OCI-LY1 (cell line): ENCODE data around the gene TMEM181.

Experiments used
- H2AFZ ChIP-seq: fragments of 200-600 bp; sonication (generic), shearing (Covaris generic); 2 replicates; pipeline ENCODE4 v1.6.0; 2014; ENCODE audit warnings: antibody characterized with exemption, mild to moderate bottlenecking, low read length
- H3F3A ChIP-seq: fragments of 200-600 bp; sonication (generic), shearing (Covaris generic); 2 replicates; pipeline ENCODE4 v1.6.0; 2014; ENCODE audit warnings: mild to moderate bottlenecking, antibody characterized with exemption, low read length, moderate library complexity; ENCODE audit not compliant: insufficient read depth
- H3K27ac ChIP-seq: fragments of 200-600 bp; sonication (generic); 2 replicates; pipeline ENCODE4 v1.5.1; 2014; ENCODE audit warnings: low read length, mixed run types, mild to moderate bottlenecking, low read depth; ENCODE audit not compliant: poor library complexity, severe bottlenecking
- H3K27me3 ChIP-seq: fragments of 200-600 bp; sonication (generic); 2 replicates; pipeline ENCODE4 v1.6.0; 2014; ENCODE audit warnings: antibody characterized with exemption, mild to moderate bottlenecking, low read length, moderate library complexity; ENCODE audit not compliant: insufficient read depth
- H3K36me3 ChIP-seq: fragments of 200-600 bp; sonication (generic); 2 replicates; pipeline ENCODE4 v1.6.1; 2014; ENCODE audit warnings: mild to moderate bottlenecking, antibody characterized with exemption, low read length, moderate library complexity, mixed read lengths; ENCODE audit not compliant: insufficient read depth
- H3K4me1 ChIP-seq: fragments of 200-600 bp; sonication (generic); 2 replicates; pipeline ENCODE4 v1.5.1; 2014; ENCODE audit warnings: mild to moderate bottlenecking, low read length, moderate library complexity; ENCODE audit not compliant: insufficient read depth, severe bottlenecking
- H3K4me2 ChIP-seq: fragments of 200-600 bp; sonication (generic), shearing (Covaris generic); 2 replicates; pipeline ENCODE4 v1.6.1; 2014; ENCODE audit warnings: low read length
- H3K4me3 ChIP-seq: fragments of 200-600 bp; sonication (generic); 2 replicates; pipeline ENCODE4 v1.5.1; 2014; ENCODE audit warnings: low read length, low read depth, mild to moderate bottlenecking, mixed read lengths; ENCODE audit not compliant: poor library complexity, severe bottlenecking
- H3K79me2 ChIP-seq: fragments of 200-600 bp; shearing (Covaris generic); 2 replicates; pipeline ENCODE4 v1.6.1; 2016; ENCODE audit warnings: mixed run types, low read length, mixed read lengths; ENCODE audit not compliant: insufficient read depth
- H3K9ac ChIP-seq: fragments of 200-600 bp; sonication (generic), shearing (Covaris generic); 2 replicates; pipeline ENCODE4 v1.6.1; 2014; ENCODE audit warnings: mild to moderate bottlenecking, low read length, mixed read lengths
- H3K9me2 ChIP-seq: fragments of 200-600 bp; sonication (generic), shearing (Covaris generic); 2 replicates; pipeline ENCODE4 v1.6.1; 2014; ENCODE audit warnings: low read depth, mild to moderate bottlenecking, low read length, mixed read lengths
- H3K9me3 ChIP-seq: fragments of 200-600 bp; shearing (Covaris generic); 2 replicates; pipeline ENCODE4 v1.6.1; 2014; ENCODE audit warnings: low read length, mixed read lengths
- H4K20me1 ChIP-seq: fragments of 200-600 bp; sonication (generic), shearing (Covaris generic); 2 replicates; pipeline ENCODE4 v1.6.0; 2016; ENCODE audit warnings: mild to moderate bottlenecking, low read length; ENCODE audit not compliant: insufficient read depth
- EZH2 ChIP-seq: fragments of 200-600 bp; sonication (generic), shearing (Covaris generic); IDR thresholded peaks from 2 replicates; pipeline ENCODE4 v1.8.0; 2017; ENCODE audit warnings: borderline replicate concordance, mixed run types, mild to moderate bottlenecking, antibody characterized with exemption, low read length, moderate library complexity, mixed read lengths
- TF ChIP-seq, protein P1 (sequence below): fragments of 200-600 bp; sonication (generic), shearing (Covaris generic); IDR thresholded peaks from 2 replicates; pipeline ENCODE4 v1.5.1; 2017; ENCODE audit warnings: mild to moderate bottlenecking, antibody characterized with exemption, low read length, moderate library complexity, mixed read lengths

TMEM181 gene

DNA sequence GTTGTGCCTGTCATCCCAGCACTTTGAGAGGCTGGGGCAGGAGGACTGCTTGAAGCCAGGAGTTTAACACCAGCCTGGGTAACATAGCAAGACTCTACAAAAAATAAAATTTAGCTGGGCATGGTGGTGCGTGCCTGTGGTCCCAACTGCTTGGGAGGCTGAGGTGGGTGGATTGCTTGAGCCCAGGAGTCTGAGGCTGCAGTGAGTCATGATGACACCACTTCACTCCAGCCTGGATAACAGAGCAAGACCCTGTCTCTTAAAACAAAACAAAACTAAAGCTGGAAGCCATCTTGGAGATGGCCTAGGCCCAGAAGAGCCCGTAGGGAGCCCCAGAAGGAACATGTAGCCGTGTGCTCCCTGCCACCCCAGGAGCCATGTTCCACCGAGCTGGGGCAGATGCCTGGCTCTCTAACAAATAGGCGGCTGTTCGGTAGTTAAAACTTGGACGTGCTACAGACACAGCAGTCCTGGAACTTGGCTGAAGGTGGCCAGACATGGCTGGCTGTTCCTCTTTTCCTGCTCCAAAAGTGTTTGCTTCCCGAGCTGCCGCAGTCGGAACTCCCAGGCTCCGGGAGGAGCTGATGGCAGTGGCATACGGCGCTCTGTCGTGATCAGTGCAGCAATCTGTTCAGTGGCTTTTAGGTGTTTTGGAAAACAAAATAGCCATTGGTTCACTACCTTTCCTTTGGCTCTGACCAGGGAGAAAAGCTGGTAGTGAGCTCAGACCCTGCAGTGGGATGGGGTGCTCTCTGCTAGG lies 47.7 kb downstream of the TMEM181 start:
- peaks cover 50% of the 10 kb centered on the region for H3K36me3 ChIP-seq
- no peaks in the 10 kb centered on the region for H3K4me1 ChIP-seq
- no peak overlapping the region for H3K27ac ChIP-seq
- no peak overlapping the region for H3K4me3 ChIP-seq
- H3K79me2 ChIP-seq: no peaks in the 10 kb centered on the region
- TF ChIP-seq, protein P1, sequence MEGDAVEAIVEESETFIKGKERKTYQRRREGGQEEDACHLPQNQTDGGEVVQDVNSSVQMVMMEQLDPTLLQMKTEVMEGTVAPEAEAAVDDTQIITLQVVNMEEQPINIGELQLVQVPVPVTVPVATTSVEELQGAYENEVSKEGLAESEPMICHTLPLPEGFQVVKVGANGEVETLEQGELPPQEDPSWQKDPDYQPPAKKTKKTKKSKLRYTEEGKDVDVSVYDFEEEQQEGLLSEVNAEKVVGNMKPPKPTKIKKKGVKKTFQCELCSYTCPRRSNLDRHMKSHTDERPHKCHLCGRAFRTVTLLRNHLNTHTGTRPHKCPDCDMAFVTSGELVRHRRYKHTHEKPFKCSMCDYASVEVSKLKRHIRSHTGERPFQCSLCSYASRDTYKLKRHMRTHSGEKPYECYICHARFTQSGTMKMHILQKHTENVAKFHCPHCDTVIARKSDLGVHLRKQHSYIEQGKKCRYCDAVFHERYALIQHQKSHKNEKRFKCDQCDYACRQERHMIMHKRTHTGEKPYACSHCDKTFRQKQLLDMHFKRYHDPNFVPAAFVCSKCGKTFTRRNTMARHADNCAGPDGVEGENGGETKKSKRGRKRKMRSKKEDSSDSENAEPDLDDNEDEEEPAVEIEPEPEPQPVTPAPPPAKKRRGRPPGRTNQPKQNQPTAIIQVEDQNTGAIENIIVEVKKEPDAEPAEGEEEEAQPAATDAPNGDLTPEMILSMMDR: no peak
- TF ChIP-seq EZH2: no peak
- no peak overlapping the region for H3K4me2 ChIP-seq
- H3K9ac ChIP-seq: no peak overlapping the region
- H3K27me3 ChIP-seq: no peaks in the 10 kb centered on the region
- no peak overlapping the region for H2AFZ ChIP-seq
- H4K20me1 ChIP-seq: no peaks in the 10 kb centered on the region
- no peaks in the 10 kb centered on the region for H3K9me3 ChIP-seq
- no peaks in the 10 kb centered on the region for H3F3A ChIP-seq
- H3K9me2 ChIP-seq: no peaks in the 10 kb centered on the region

DNA sequence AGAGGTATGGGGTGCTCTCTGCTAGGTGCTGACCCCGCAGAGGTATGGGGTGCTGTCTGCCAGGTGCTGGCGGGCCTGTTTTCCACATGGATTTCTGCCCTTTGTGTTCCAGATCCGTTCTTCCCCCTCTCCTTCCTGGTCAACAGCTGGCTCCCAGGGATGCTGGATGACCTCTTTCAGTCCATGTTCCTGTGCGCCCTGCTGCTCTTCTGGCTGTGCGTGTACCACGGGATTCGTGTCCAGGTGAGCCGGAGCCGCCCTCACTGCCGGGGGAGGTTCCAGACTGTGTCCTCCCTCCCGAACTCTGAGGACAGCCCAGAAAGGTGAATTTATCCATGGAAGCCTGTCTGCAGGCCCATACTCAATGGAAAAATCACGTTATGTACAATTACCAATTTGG lies 48.3 kb downstream of the TMEM181 start:
- Histone ChIP-seq H3K4me1 (no peaks in the 10 kb centered on the region), H3K9ac (no peak overlapping the region), H3K27ac (no peak overlapping the region), H3K4me3 (no peak overlapping the region), H3K9me2 (no peaks in the 10 kb centered on the region), H4K20me1 (no peaks in the 10 kb centered on the region), H3K27me3 (no peaks in the 10 kb centered on the region), H3K79me2 (no peaks in the 10 kb centered on the region), H3K36me3 (peaks cover 53% of the 10 kb centered on the region), H3K9me3 (no peaks in the 10 kb centered on the region), H2AFZ (no peak overlapping the region), H3F3A (no peaks in the 10 kb centered on the region), H3K4me2 (no peak overlapping the region)
- TF ChIP-seq, protein P1: no peak
- no peak for TF ChIP-seq EZH2

DNA sequence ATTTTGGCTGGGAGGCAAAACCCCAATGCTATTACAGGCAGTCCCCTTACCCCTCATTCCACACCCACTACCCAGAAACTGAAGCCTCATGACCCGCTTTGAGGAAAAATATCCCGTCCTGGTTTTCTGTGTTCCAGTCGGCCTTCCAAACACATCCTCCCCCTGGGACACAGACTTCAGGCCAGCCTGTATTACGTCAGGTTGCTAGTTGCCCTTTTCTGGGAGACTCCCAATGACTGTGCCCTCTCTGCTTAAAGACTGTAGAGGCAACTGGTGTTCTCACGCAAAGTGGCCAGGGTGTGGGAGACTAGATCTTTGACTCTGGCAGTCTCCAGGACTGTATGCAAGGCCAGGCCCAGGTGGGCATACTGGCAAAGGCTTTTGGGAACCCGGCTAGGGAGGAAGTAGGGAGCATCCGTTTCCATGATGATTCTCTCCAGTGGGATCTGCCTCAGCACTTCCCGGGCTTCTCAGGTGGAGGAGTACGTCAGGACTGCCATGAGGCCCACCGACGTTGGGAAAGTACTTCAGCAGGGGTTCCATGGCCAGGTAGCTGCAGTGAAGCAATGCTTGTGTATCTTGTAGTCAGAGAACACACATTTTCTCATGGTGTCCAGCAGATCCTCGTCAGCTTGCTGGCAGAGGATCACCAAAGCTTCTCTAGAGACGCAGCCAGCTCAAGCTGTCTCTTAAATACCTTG lies 49.7 kb downstream of the TMEM181 start:
- Histone ChIP-seq H4K20me1 (no peaks in the 10 kb centered on the region), H3K79me2 (no peaks in the 10 kb centered on the region), H3K27me3 (no peaks in the 10 kb centered on the region), H3K4me3 (no peak overlapping the region), H3K4me2 (no peak overlapping the region), H2AFZ (no peak overlapping the region), H3K9me3 (no peaks in the 10 kb centered on the region), H3F3A (no peaks in the 10 kb centered on the region), H3K9me2 (no peaks in the 10 kb centered on the region), H3K9ac (no peak overlapping the region), H3K4me1 (no peaks in the 10 kb centered on the region), H3K27ac (no peak overlapping the region), H3K36me3 (peaks cover 62% of the 10 kb centered on the region)
- TF ChIP-seq, protein P1: no peak
- TF ChIP-seq EZH2: no peak
